Mesothelial cell of epicardium (in vitro differentiated cells): ENCODE results near the gene SRSF4. TPM values are rescaled to one million over a fixed set of nuclear protein-coding genes. Genes with fewer than 3 reads are reported as not detected.

Source experiments
- DNase-seq, 2 experiments: peaks; one replicate each; pipeline ENCODE4 v3.0.0; 2021; ENCODE audit warnings: low spot score in 2 of 2; ENCODE audit not compliant: unreplicated experiment in 2 of 2
- H3K27ac Mint-ChIP-seq: 2 replicates; pipeline ENCODE4 v1.8.0; 2021; ENCODE audit warnings: mixed read lengths
- H3K27me3 Mint-ChIP-seq: 2 replicates; pipeline ENCODE4 v1.8.0; 2021; ENCODE audit warnings: low read depth, mixed read lengths
- H3K36me3 Mint-ChIP-seq: 2 replicates; pipeline ENCODE4 v1.8.0; 2021; ENCODE audit warnings: mixed read lengths
- H3K4me1 Mint-ChIP-seq: 2 replicates; pipeline ENCODE4 v1.8.0; 2021; ENCODE audit warnings: mixed read lengths
- H3K4me3 Mint-ChIP-seq: 2 replicates; pipeline ENCODE4 v1.8.0; 2021; ENCODE audit warnings: mild to moderate bottlenecking, moderate library complexity, mixed read lengths
- H3K9me3 Mint-ChIP-seq: 2 replicates; pipeline ENCODE4 v1.8.0; 2021; ENCODE audit warnings: mixed read lengths
- CTCF ChIP-seq: fragments of 200-600 bp; sonication (generic); IDR thresholded peaks from one replicate; pipeline ENCODE4 v1.5.0; 2021; ENCODE audit warnings: antibody characterized with exemption; ENCODE audit not compliant: unreplicated experiment
- total RNA-seq: library from RNA; stranded (reverse); gene quantifications from 3 replicates; pipeline ENCODE4 v1.2.1, GENCODE V29; 2021

Gene SRSF4
- total RNA-seq, 1 donor from 2014 or later = 105 TPM

- no peak overlapping the region for H3K27ac Mint-ChIP-seq
- no peak for TF ChIP-seq CTCF
- DNase-seq = no peak
- H3K27me3 Mint-ChIP-seq = no peaks in the 10 kb centered on the region
- peaks cover 5% of the 10 kb centered on the region for H3K9me3 Mint-ChIP-seq
- H3K36me3 Mint-ChIP-seq = peaks cover 36% of the 10 kb centered on the region
- H3K4me1 Mint-ChIP-seq = no peaks in the 10 kb centered on the region
- H3K4me3 Mint-ChIP-seq = no peak overlapping the region
Measured at GRCh38 chr1:29190718-29191117, 9.0 kb upstream of the SRSF4 start.

- peaks cover 3% of the 10 kb centered on the region for H3K4me1 Mint-ChIP-seq
- peak overlapping the region; percentile 7 for H3K27ac Mint-ChIP-seq
- no peak for TF ChIP-seq CTCF
- no peak for DNase-seq
- H3K27me3 Mint-ChIP-seq = no peaks in the 10 kb centered on the region
- no peak overlapping the region for H3K4me3 Mint-ChIP-seq
- H3K9me3 Mint-ChIP-seq = peaks cover 5% of the 10 kb centered on the region
- H3K36me3 Mint-ChIP-seq = peaks cover 12% of the 10 kb centered on the region
Measured at GRCh38 chr1:29186707-29187106, 5.0 kb upstream of the SRSF4 start.

- Mint-ChIP-seq H3K27ac (peak overlapping the region; percentile 7), H3K9me3 (peaks cover 5% of the 10 kb centered on the region), H3K4me1 (peaks cover 3% of the 10 kb centered on the region), H3K27me3 (no peaks in the 10 kb centered on the region), H3K36me3 (peaks cover 9% of the 10 kb centered on the region), H3K4me3 (no peak overlapping the region)
- no peak for DNase-seq
- no peak for TF ChIP-seq CTCF
Measured at GRCh38 chr1:29186252-29186651, 4.6 kb upstream of the SRSF4 start.

GRCh38 chr1:29183287-29183686 is 1.6 kb upstream of the SRSF4 start:
- Mint-ChIP-seq H3K36me3 (peaks cover 5% of the 10 kb centered on the region), H3K27me3 (no peaks in the 10 kb centered on the region), H3K4me3 (no peak overlapping the region), H3K4me1 (peaks cover 22% of the 10 kb centered on the region), H3K27ac (no peak overlapping the region), H3K9me3 (no peaks in the 10 kb centered on the region)
- no peak for TF ChIP-seq CTCF
- no peak for DNase-seq

GRCh38 chr1:29180497-29181412 is 945 bp downstream of the SRSF4 start:
- Mint-ChIP-seq H3K9me3 (no peaks in the 10 kb centered on the region), H3K27ac (peak overlapping the region; percentile 98), H3K4me1 (peaks cover 37% of the 10 kb centered on the region), H3K27me3 (no peaks in the 10 kb centered on the region), H3K36me3 (peaks cover 8% of the 10 kb centered on the region), H3K4me3 (peak overlapping the region; percentile 97)
- no peak for TF ChIP-seq CTCF
- no peak for DNase-seq
